Measurements from ENCODE around the gene FUT6.
"Not testable (repeated sequence)": the region's sequence is repeated elsewhere in the genome, so short reads cannot be mapped to it uniquely, and the experiment has no call there.

The FUT6 gene, protein sequence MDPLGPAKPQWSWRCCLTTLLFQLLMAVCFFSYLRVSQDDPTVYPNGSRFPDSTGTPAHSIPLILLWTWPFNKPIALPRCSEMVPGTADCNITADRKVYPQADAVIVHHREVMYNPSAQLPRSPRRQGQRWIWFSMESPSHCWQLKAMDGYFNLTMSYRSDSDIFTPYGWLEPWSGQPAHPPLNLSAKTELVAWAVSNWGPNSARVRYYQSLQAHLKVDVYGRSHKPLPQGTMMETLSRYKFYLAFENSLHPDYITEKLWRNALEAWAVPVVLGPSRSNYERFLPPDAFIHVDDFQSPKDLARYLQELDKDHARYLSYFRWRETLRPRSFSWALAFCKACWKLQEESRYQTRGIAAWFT

GRCh38 chr19:5839065-5840017 is at the start of gene FUT6:
FUT6 (minus strand) TSS chr19:5839702; CDS start chr19:5832567, 7,135 bp downstream.
- Histone ChIP-seq H3K36me3 (ENCODE audit: control insufficient read depth, insufficient read depth, low read length, severe bottlenecking) (no peaks in the 10 kb centered on the region), H3K27me3 (replicated peaks; ENCODE audit: control insufficient read depth, insufficient read depth, low read length) (peaks cover 22% of the 10 kb centered on the region), H3K4me3 (ENCODE audit: low read length) (no peak within 1 kb of the TSS), H3K9me3 (ENCODE audit: control insufficient read depth, low read length) (no peaks in the 10 kb centered on the region), H3K9ac (ENCODE audit: low read length) (no peak within 1 kb of the TSS), H3K4me1 (ENCODE audit: control insufficient read depth, insufficient read depth, low read length) (no peaks in the 10 kb centered on the region)
- no peak for DNase-seq (ENCODE audit: low read depth)

DNA sequence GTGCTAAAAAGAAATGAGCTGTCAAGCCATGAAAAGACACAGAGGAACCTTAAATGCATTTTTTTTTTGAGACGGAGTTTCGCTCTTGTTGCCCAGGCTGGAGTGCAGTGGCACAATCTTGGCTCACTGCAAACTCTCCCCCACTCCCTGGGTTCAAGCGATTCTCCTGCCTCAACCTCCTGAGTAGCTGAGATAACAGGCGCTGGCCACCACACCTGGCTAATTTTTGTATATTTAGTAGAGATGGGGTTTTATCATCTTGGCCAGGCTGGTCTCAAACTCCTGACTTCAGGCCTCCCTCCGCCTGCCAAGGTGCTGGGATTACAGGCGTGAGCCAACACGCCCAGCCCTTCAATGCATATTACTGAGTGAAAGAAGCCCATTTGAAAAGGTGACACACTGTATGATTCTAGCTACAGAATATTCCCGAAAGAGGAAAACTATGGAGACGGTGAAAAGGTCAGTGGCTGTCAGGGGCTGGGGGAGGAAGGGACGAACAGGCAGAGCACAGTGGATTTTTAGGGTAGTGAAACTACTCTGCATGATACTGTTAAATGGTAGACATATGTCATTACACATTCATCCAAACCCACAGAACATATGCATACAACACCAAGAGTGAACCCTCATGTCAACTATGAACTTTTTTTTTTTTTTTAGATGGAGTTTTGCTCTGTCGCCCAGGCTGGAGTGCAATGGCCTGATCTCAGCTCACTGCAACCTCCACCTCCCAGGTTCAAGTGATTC is 44.7 kb upstream of the FUT6 start:
- H3K27me3 ChIP-seq (replicated peaks; ENCODE audit: control insufficient read depth, insufficient read depth, low read length); DNase-seq (ENCODE audit: low read depth); H3K9ac ChIP-seq (ENCODE audit: low read length); H3K4me3 ChIP-seq (ENCODE audit: low read length); H3K36me3 ChIP-seq (ENCODE audit: control insufficient read depth, insufficient read depth, low read length, severe bottlenecking); H3K9me3 ChIP-seq (ENCODE audit: control insufficient read depth, low read length): not testable (repeated sequence)
- peaks cover 12% of the 10 kb centered on the region for H3K4me1 ChIP-seq (ENCODE audit: control insufficient read depth, insufficient read depth, low read length)

GRCh38 chr19:5883157-5883873 is 43.8 kb upstream of the FUT6 start:
- H3K4me1 ChIP-seq (ENCODE audit: control insufficient read depth, insufficient read depth, low read length) = peaks cover 12% of the 10 kb centered on the region
- DNase-seq (ENCODE audit: low read depth); H3K4me3 ChIP-seq (ENCODE audit: low read length); H3K9me3 ChIP-seq (ENCODE audit: control insufficient read depth, low read length); H3K27me3 ChIP-seq (replicated peaks; ENCODE audit: control insufficient read depth, insufficient read depth, low read length); H3K9ac ChIP-seq (ENCODE audit: low read length); H3K36me3 ChIP-seq (ENCODE audit: control insufficient read depth, insufficient read depth, low read length, severe bottlenecking): not testable (repeated sequence)

GRCh38 chr19:5882421-5882968 is 43.0 kb upstream of the FUT6 start:
- Histone ChIP-seq H3K27me3 (replicated peaks; ENCODE audit: control insufficient read depth, insufficient read depth, low read length) (no peaks in the 10 kb centered on the region), H3K36me3 (ENCODE audit: control insufficient read depth, insufficient read depth, low read length, severe bottlenecking) (no peaks in the 10 kb centered on the region), H3K9me3 (ENCODE audit: control insufficient read depth, low read length) (no peaks in the 10 kb centered on the region), H3K4me1 (ENCODE audit: control insufficient read depth, insufficient read depth, low read length) (peaks cover 12% of the 10 kb centered on the region), H3K4me3 (ENCODE audit: low read length) (no peak overlapping the region), H3K9ac (ENCODE audit: low read length) (no peak overlapping the region)
- no peak for DNase-seq (ENCODE audit: low read depth)

DNA sequence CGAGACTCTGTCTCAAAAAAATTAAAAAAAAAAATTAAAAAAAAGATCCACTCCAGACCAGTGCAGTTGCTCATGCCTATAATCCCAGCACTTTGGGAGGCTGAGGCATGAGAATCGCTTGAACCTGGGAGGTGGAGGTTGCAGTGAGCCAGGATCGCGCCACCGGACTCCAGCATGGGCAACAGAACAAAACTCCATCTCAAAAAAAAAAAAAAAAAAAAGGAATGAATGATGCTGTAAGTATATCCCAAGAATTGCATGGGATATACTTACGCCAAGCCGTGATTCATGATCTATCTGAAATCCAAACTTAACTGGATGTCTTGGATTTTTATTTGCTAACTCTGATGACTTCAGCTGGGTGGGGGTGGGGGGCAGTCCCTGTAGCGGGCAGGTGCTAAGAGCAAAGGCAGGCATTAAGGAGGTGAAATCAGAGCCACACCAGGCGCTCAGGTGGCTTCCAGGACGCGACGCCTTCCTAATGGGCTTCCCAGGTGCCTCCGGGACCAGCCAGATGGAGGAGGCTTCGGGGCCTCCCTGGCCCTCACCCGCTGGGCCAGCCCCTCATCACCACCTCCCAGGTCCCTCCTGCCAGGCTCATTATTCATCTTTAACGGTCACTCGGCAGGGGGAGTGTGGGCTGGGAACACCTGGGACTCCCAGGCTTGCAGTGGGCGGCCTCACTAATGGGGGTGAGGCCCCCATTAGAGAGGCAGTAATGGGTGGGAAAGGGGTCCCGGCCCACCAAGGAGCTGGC is 42.2 kb upstream of the FUT6 start:
- no peaks in the 10 kb centered on the region for H3K27me3 ChIP-seq (replicated peaks; ENCODE audit: control insufficient read depth, insufficient read depth, low read length)
- no peaks in the 10 kb centered on the region for H3K9me3 ChIP-seq (ENCODE audit: control insufficient read depth, low read length)
- H3K9ac ChIP-seq (ENCODE audit: low read length) = no peak overlapping the region
- no peak overlapping the region for H3K4me3 ChIP-seq (ENCODE audit: low read length)
- no peaks in the 10 kb centered on the region for H3K36me3 ChIP-seq (ENCODE audit: control insufficient read depth, insufficient read depth, low read length, severe bottlenecking)
- H3K4me1 ChIP-seq (ENCODE audit: control insufficient read depth, insufficient read depth, low read length) = peaks cover 12% of the 10 kb centered on the region
- no peak for DNase-seq (ENCODE audit: low read depth)

- H3K9ac ChIP-seq (ENCODE audit: low read length) = peak overlapping the region; percentile 66
- no peaks in the 10 kb centered on the region for H3K36me3 ChIP-seq (ENCODE audit: control insufficient read depth, insufficient read depth, low read length, severe bottlenecking)
- peak overlapping the region; percentile 54 for H3K4me3 ChIP-seq (ENCODE audit: low read length)
- peak; percentile 19 for DNase-seq (ENCODE audit: low read depth)
- H3K27me3 ChIP-seq (replicated peaks; ENCODE audit: control insufficient read depth, insufficient read depth, low read length) = peaks cover 6% of the 10 kb centered on the region
- H3K9me3 ChIP-seq (ENCODE audit: control insufficient read depth, low read length) = no peaks in the 10 kb centered on the region
- H3K4me1 ChIP-seq (ENCODE audit: control insufficient read depth, insufficient read depth, low read length) = peaks cover 19% of the 10 kb centered on the region
Observed at GRCh38 chr19:5880604-5881078, 41.1 kb upstream of the FUT6 start.

GRCh38 chr19:5880196-5880595 is 40.7 kb upstream of the FUT6 start:
- Histone ChIP-seq H3K9me3 (ENCODE audit: control insufficient read depth, low read length) (no peaks in the 10 kb centered on the region), H3K36me3 (ENCODE audit: control insufficient read depth, insufficient read depth, low read length, severe bottlenecking) (no peaks in the 10 kb centered on the region), H3K9ac (ENCODE audit: low read length) (no peak overlapping the region), H3K4me1 (ENCODE audit: control insufficient read depth, insufficient read depth, low read length) (peaks cover 19% of the 10 kb centered on the region), H3K27me3 (replicated peaks; ENCODE audit: control insufficient read depth, insufficient read depth, low read length) (peaks cover 6% of the 10 kb centered on the region), H3K4me3 (ENCODE audit: low read length) (no peak overlapping the region)
- no peak for DNase-seq (ENCODE audit: low read depth)

DNA sequence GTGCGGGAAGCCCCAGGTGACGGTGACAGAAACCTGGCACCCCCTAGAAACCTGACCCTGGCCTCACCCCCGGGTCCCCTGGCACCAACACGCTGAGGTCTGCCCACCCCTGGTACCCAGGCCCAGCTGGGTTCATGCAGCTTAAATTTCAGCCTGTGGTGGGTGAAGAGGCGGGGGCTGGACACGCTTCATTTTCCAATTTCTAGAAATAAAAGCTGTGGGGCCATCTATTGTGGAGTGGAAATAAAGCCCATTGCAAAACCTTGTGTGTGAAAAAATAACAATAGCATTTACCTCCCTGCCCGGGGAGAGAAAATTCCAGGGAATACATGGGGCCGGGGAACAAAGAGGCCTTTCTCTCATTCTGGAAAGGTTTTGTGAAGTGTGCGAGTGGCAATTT is 38.4 kb upstream of the FUT6 start:
- H3K4me3 ChIP-seq (ENCODE audit: low read length) = no peak overlapping the region
- H3K4me1 ChIP-seq (ENCODE audit: control insufficient read depth, insufficient read depth, low read length) = peaks cover 19% of the 10 kb centered on the region
- no peaks in the 10 kb centered on the region for H3K9me3 ChIP-seq (ENCODE audit: control insufficient read depth, low read length)
- peaks cover 6% of the 10 kb centered on the region for H3K27me3 ChIP-seq (replicated peaks; ENCODE audit: control insufficient read depth, insufficient read depth, low read length)
- DNase-seq (ENCODE audit: low read depth) = no peak
- no peaks in the 10 kb centered on the region for H3K36me3 ChIP-seq (ENCODE audit: control insufficient read depth, insufficient read depth, low read length, severe bottlenecking)
- no peak overlapping the region for H3K9ac ChIP-seq (ENCODE audit: low read length)

GRCh38 chr19:5877427-5877826 is 37.9 kb upstream of the FUT6 start:
- peaks cover 6% of the 10 kb centered on the region for H3K27me3 ChIP-seq (replicated peaks; ENCODE audit: control insufficient read depth, insufficient read depth, low read length)
- H3K4me3 ChIP-seq (ENCODE audit: low read length) = no peak overlapping the region
- no peak overlapping the region for H3K9ac ChIP-seq (ENCODE audit: low read length)
- DNase-seq (ENCODE audit: low read depth) = no peak
- peaks cover 19% of the 10 kb centered on the region for H3K4me1 ChIP-seq (ENCODE audit: control insufficient read depth, insufficient read depth, low read length)
- no peaks in the 10 kb centered on the region for H3K9me3 ChIP-seq (ENCODE audit: control insufficient read depth, low read length)
- H3K36me3 ChIP-seq (ENCODE audit: control insufficient read depth, insufficient read depth, low read length, severe bottlenecking) = no peaks in the 10 kb centered on the region

DNA sequence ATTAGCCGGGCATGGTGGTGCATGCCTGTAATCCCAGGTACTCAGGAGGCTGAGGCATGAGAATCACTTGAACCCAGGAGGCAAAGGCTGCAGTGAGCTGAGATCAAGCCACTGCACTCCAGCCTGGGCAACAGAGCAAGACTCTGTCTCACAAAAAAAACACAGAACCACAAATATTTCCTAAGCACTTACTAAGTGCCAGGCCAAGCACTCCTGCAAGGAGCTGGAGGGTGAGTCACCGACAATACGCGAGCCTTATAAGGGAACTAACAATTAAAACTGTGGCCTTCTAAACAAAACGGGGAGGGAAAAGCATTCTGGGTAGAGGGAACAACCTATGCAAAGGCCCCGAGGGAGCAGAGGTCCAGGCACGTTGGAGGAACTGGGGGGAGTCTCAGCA is 35.0 kb upstream of the FUT6 start:
- not testable (repeated sequence) for H3K27me3 ChIP-seq (replicated peaks; ENCODE audit: control insufficient read depth, insufficient read depth, low read length); H3K9me3 ChIP-seq (ENCODE audit: control insufficient read depth, low read length); H3K4me3 ChIP-seq (ENCODE audit: low read length); DNase-seq (ENCODE audit: low read depth); H3K9ac ChIP-seq (ENCODE audit: low read length); H3K36me3 ChIP-seq (ENCODE audit: control insufficient read depth, insufficient read depth, low read length, severe bottlenecking)
- H3K4me1 ChIP-seq (ENCODE audit: control insufficient read depth, insufficient read depth, low read length) = peaks cover 17% of the 10 kb centered on the region
